ENCODE measurements around the gene SUV39H1.
"Not testable (repeated sequence)": the region's sequence is repeated elsewhere in the genome, so short reads cannot be mapped to it uniquely, and the experiment has no call there.

The SUV39H1 gene

DNA sequence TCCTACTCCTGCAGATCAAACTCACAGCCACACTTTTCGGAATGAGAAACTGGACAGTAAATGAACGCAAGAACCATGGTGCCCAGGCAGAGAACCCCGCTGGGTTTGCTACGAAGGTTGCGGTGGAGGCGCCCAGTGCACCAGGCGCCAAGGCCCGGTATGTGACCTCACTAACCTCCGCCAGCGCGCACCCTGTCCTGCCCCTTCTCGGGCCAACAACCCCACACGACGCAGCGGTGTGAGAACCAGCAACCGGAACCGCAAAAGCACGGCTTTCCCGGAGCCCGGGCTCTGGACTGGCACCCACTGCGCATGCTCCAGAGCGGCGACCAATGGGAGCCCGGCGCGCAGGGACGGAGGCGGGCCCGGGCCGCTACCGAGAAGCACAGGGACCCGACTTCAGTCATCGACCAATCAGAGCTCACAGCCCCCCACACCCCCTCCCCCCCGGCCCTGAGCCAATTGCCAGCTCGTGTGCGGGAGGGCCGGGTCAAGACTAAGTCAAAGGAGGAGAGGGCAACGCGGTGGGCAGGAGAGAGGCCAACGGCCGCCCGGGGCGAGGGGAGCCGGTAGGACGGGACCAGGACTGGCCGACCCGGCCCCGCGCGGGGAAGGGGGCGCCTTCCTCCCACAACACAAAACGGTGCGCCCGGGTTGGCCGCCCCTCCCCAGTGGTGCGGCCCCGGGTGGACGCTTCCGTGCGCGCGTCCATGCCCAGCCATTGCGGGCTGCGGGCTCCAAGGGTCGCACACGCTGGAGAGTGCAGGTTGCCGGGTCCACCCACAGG lies 20.2 kb upstream of the SUV39H1 start:
- no peak overlapping the region for H2BK120ac ChIP-seq (ENCODE audit: low read depth, low read length)
- H3K27me3 ChIP-seq (ENCODE audit: control insufficient read depth in 1 of 2, insufficient read depth in 1 of 2, low read length in 2 of 2): peaks cover 0 to 8% of the 10 kb centered on the region in 2 experiments
- H3K79me1 ChIP-seq (replicated peaks; ENCODE audit: low read length, poor library complexity, severe bottlenecking): no peaks in the 10 kb centered on the region
- peak overlapping the region; percentile 82 for H4K8ac ChIP-seq (ENCODE audit: low read length)
- peak overlapping the region in 1 of 2 experiments; percentile 16 for H2BK12ac ChIP-seq (ENCODE audit: low read length in 2 of 2)
- H4K91ac ChIP-seq (ENCODE audit: low read length): peak overlapping the region; percentile 18
- H3K4me2 ChIP-seq (ENCODE audit: low read length, poor library complexity, severe bottlenecking): peak overlapping the region; percentile 68
- H3K18ac ChIP-seq (ENCODE audit: low read depth in 1 of 2, low read length in 2 of 2): peak overlapping the region; percentile 55 to 84
- DNase-seq: peak; percentile 89
- peak overlapping the region in 1 of 2 experiments; percentile 88 for H3K4ac ChIP-seq (ENCODE audit: low read depth in 1 of 2, low read length in 2 of 2)
- no peak overlapping the region for H3K23ac ChIP-seq (ENCODE audit: low read length in 2 of 2)
- no peaks in the 10 kb centered on the region for H3K9me3 ChIP-seq (ENCODE audit: control insufficient read depth, low read length)
- peaks cover 7% of the 10 kb centered on the region for H3K4me1 ChIP-seq (ENCODE audit: control insufficient read depth, insufficient read depth, low read depth, low read length)
- peak overlapping the region; percentile 46 for H2BK5ac ChIP-seq (ENCODE audit: low read depth, low read length, poor library complexity, severe bottlenecking)
- H2BK15ac ChIP-seq (ENCODE audit: low read depth, poor library complexity, severe bottlenecking): no peak overlapping the region
- peak overlapping the region; percentile 69 for H3K27ac ChIP-seq (ENCODE audit: low read length, poor library complexity, severe bottlenecking)
- peak overlapping the region; percentile 27 for H2AFZ ChIP-seq (ENCODE audit: low read depth, low read length)
- H3K4me3 ChIP-seq (ENCODE audit: insufficient read depth in 1 of 2, low read depth in 1 of 2, low read length in 2 of 2): peak overlapping the region; percentile 75 to 86
- H3K36me3 ChIP-seq (ENCODE audit: control insufficient read depth in 1 of 2, insufficient read depth in 2 of 2, low read depth in 1 of 2, low read length in 2 of 2): no peaks in the 10 kb centered on the region
- under 1% methylated on average over 36 of the region's 67 CpGs for WGBS
- H2AK5ac ChIP-seq (ENCODE audit: low read length, severe bottlenecking): no peak overlapping the region
- H3K14ac ChIP-seq (ENCODE audit: low read length in 2 of 2): peak overlapping the region in 1 of 2 experiments; percentile 88
- H3K9ac ChIP-seq (ENCODE audit: low read length): peak overlapping the region; percentile 85

GRCh38 chrX:48676893-48677270 lies 19.7 kb upstream of the SUV39H1 start:
- Histone ChIP-seq H3K79me1 (replicated peaks; ENCODE audit: low read length, poor library complexity, severe bottlenecking) (no peaks in the 10 kb centered on the region), H2AFZ (ENCODE audit: low read depth, low read length) (peak overlapping the region; percentile 23), H3K27me3 (ENCODE audit: control insufficient read depth in 1 of 2, insufficient read depth in 1 of 2, low read length in 2 of 2) (peaks cover 0 to 14% of the 10 kb centered on the region in 2 experiments), H2BK120ac (ENCODE audit: low read depth, low read length) (no peak overlapping the region), H3K4me1 (ENCODE audit: control insufficient read depth, insufficient read depth, low read depth, low read length) (peaks cover 7% of the 10 kb centered on the region), H3K23ac (ENCODE audit: low read length in 2 of 2) (no peak overlapping the region), H2BK5ac (ENCODE audit: low read depth, low read length, poor library complexity, severe bottlenecking) (no peak overlapping the region), H3K18ac (ENCODE audit: low read depth in 1 of 2, low read length in 2 of 2) (peak overlapping the region; percentile 55 to 84), H2BK15ac (ENCODE audit: low read depth, poor library complexity, severe bottlenecking) (no peak overlapping the region), H3K4me3 (ENCODE audit: insufficient read depth in 1 of 2, low read depth in 1 of 2, low read length in 2 of 2) (peak overlapping the region; percentile 70 to 86), H3K9me3 (ENCODE audit: control insufficient read depth, low read length) (no peaks in the 10 kb centered on the region), H3K14ac (ENCODE audit: low read length in 2 of 2) (peak overlapping the region in 1 of 2 experiments; percentile 88), H3K4me2 (ENCODE audit: low read length, poor library complexity, severe bottlenecking) (peak overlapping the region; percentile 63), H3K9ac (ENCODE audit: low read length) (peak overlapping the region; percentile 85), H2BK12ac (ENCODE audit: low read length in 2 of 2) (no peak overlapping the region), H4K91ac (ENCODE audit: low read length) (peak overlapping the region; percentile 18), H2AK5ac (ENCODE audit: low read length, severe bottlenecking) (no peak overlapping the region), H3K36me3 (ENCODE audit: control insufficient read depth in 1 of 2, insufficient read depth in 2 of 2, low read depth in 1 of 2, low read length in 2 of 2) (no peaks in the 10 kb centered on the region), H3K27ac (ENCODE audit: low read length, poor library complexity, severe bottlenecking) (no peak overlapping the region), H4K8ac (ENCODE audit: low read length) (no peak overlapping the region), H3K4ac (ENCODE audit: low read depth in 1 of 2, low read length in 2 of 2) (peak overlapping the region in 1 of 2 experiments; percentile 88)
- DNase-seq: no peak
- WGBS: 5% methylated on average over 9 of the region's 9 CpGs

- H3K9ac ChIP-seq (ENCODE audit: low read length): peak overlapping the region; percentile 85
- no peak overlapping the region for H2BK5ac ChIP-seq (ENCODE audit: low read depth, low read length, poor library complexity, severe bottlenecking)
- no peak overlapping the region for H2BK15ac ChIP-seq (ENCODE audit: low read depth, poor library complexity, severe bottlenecking)
- H3K4me2 ChIP-seq (ENCODE audit: low read length, poor library complexity, severe bottlenecking): peak overlapping the region; percentile 29
- peaks cover 0 to 19% of the 10 kb centered on the region in 2 experiments for H3K27me3 ChIP-seq (ENCODE audit: control insufficient read depth in 1 of 2, insufficient read depth in 1 of 2, low read length in 2 of 2)
- no peak overlapping the region for H3K4ac ChIP-seq (ENCODE audit: low read depth in 1 of 2, low read length in 2 of 2)
- peak; percentile 5 for DNase-seq
- no peak overlapping the region for H2AK5ac ChIP-seq (ENCODE audit: low read length, severe bottlenecking)
- no peak overlapping the region for H3K14ac ChIP-seq (ENCODE audit: low read length in 2 of 2)
- H4K91ac ChIP-seq (ENCODE audit: low read length): no peak overlapping the region
- H3K9me3 ChIP-seq (ENCODE audit: control insufficient read depth, low read length): no peaks in the 10 kb centered on the region
- H2BK12ac ChIP-seq (ENCODE audit: low read length in 2 of 2): no peak overlapping the region
- H3K4me1 ChIP-seq (ENCODE audit: control insufficient read depth, insufficient read depth, low read depth, low read length): peaks cover 7% of the 10 kb centered on the region
- H2AFZ ChIP-seq (ENCODE audit: low read depth, low read length): no peak overlapping the region
- H3K27ac ChIP-seq (ENCODE audit: low read length, poor library complexity, severe bottlenecking): no peak overlapping the region
- no peak overlapping the region for H3K23ac ChIP-seq (ENCODE audit: low read length in 2 of 2)
- H2BK120ac ChIP-seq (ENCODE audit: low read depth, low read length): no peak overlapping the region
- H3K18ac ChIP-seq (ENCODE audit: low read depth in 1 of 2, low read length in 2 of 2): no peak overlapping the region
- 50% methylated on average over 9 of the region's 10 CpGs for WGBS
- H3K36me3 ChIP-seq (ENCODE audit: control insufficient read depth in 1 of 2, insufficient read depth in 2 of 2, low read depth in 1 of 2, low read length in 2 of 2): no peaks in the 10 kb centered on the region
- H3K79me1 ChIP-seq (replicated peaks; ENCODE audit: low read length, poor library complexity, severe bottlenecking): no peaks in the 10 kb centered on the region
- no peak overlapping the region for H4K8ac ChIP-seq (ENCODE audit: low read length)
- H3K4me3 ChIP-seq (ENCODE audit: insufficient read depth in 1 of 2, low read depth in 1 of 2, low read length in 2 of 2): peak overlapping the region in 1 of 2 experiments; percentile 86
Observed at GRCh38 chrX:48677516-48677915, 19.0 kb upstream of the SUV39H1 start.

DNA sequence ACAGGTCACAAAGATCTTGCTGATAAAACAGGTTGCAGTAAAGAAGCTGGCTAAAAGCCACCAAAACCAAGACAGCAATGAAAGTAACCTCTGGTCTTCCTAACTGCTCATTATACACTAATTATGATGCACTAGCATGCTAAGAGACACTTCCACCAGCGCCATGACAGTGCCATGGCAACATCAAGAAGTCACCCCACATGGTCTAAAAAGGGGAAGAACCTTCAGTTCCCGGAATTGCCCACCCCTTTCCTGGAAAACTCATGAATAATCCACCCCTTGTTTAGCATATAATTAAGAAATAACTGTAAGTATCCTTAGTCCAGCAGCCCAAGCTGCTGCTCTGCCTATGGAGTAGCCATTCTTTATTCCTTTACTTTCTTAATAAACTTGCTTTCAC lies 16.1 kb upstream of the SUV39H1 start:
- H2BK15ac ChIP-seq (ENCODE audit: low read depth, poor library complexity, severe bottlenecking); H2BK12ac ChIP-seq (ENCODE audit: low read length in 2 of 2); H3K9ac ChIP-seq (ENCODE audit: low read length); H3K27ac ChIP-seq (ENCODE audit: low read length, poor library complexity, severe bottlenecking); H3K79me1 ChIP-seq (replicated peaks; ENCODE audit: low read length, poor library complexity, severe bottlenecking); H3K4ac ChIP-seq (ENCODE audit: low read depth in 1 of 2, low read length in 2 of 2); H2AFZ ChIP-seq (ENCODE audit: low read depth, low read length); H2AK5ac ChIP-seq (ENCODE audit: low read length, severe bottlenecking); H3K36me3 ChIP-seq (ENCODE audit: control insufficient read depth in 1 of 2, insufficient read depth in 2 of 2, low read depth in 1 of 2, low read length in 2 of 2); H3K4me3 ChIP-seq (ENCODE audit: insufficient read depth in 1 of 2, low read depth in 1 of 2, low read length in 2 of 2); H3K18ac ChIP-seq (ENCODE audit: low read depth in 1 of 2, low read length in 2 of 2); H3K23ac ChIP-seq (ENCODE audit: low read length in 2 of 2); H2BK5ac ChIP-seq (ENCODE audit: low read depth, low read length, poor library complexity, severe bottlenecking); H3K4me1 ChIP-seq (ENCODE audit: control insufficient read depth, insufficient read depth, low read depth, low read length); H3K4me2 ChIP-seq (ENCODE audit: low read length, poor library complexity, severe bottlenecking); H2BK120ac ChIP-seq (ENCODE audit: low read depth, low read length); H3K14ac ChIP-seq (ENCODE audit: low read length in 2 of 2); DNase-seq; H4K8ac ChIP-seq (ENCODE audit: low read length); H3K9me3 ChIP-seq (ENCODE audit: control insufficient read depth, low read length); H4K91ac ChIP-seq (ENCODE audit: low read length): not testable (repeated sequence)
- 50% methylated on average over 1 of the region's 2 CpGs for WGBS
- H3K27me3 ChIP-seq (ENCODE audit: control insufficient read depth in 1 of 2, insufficient read depth in 1 of 2, low read length in 2 of 2): peaks cover 6 to 40% of the 10 kb centered on the region in 2 experiments
